Suppressor macrophage treated with lipopolysaccharide for 4 hours (primary cell): Measurements from ENCODE around the gene IGFBP3.

Experiments used
- DNase-seq: peaks from one replicate; pipeline ENCODE4 v3.0.0-alpha.2; 2020

The IGFBP3 gene

DNA sequence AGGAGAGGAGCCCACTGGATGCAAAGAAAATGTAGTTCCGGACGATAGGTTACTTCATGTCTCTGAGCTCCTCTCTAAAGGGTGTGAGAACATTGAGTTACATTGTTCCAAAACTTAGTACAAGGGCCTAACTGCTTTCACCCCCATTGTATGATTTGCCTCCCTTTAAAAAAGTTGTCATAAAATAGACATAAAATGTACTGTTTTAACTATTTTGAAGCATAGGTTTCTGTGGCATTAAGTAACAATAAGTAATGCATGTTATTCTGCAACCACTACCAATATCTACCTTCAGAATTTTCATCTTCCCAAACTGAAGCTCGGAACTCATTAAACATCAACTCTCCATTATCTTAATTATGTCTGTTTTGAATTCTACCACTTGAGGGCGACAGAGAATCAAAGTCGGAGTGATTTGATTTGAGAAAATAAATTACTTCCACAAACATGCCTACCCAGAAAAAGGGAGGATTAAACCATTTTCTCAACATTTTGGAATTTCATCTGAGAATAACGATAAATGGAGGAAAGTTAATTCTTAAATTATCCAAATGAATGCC is 30.1 kb downstream of the IGFBP3 start:
- DNase-seq = peak; percentile 46

DNA sequence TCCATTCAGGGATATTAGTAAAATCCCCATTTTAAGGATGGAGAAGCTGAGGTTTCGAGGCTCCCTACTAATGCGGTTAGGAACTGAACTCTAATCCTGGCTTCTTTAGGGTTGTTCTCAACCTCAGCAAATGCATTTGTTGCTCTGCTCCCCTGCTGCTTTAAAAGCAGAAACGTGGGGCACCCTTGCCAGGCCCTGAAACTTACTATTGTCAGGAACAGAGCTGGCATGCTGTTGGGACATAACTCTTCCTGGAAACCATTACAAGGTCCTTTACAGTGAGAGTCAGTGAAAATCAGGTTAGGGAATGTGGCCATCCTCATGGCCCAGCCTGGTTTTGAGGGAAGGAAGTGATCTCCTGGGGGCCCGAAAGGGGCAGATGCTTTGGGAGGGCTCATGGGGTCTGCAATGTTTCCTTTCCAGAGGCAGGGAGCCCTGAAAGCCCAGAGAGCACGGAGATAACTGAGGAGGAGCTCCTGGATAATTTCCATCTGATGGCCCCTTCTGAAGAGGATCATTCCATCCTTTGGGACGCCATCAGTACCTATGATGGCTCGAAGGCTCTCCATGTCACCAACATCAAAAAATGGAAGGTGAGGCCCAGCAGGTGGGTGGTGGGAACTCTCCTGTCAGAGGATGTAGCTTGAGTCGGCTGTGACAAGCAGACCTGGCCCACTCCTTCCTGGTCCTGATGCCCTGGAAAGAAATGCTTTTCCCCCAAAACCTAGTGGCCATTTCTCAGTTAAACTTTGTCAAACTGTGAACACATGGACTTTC is 30.8 kb downstream of the IGFBP3 start:
- DNase-seq = no peak

DNA sequence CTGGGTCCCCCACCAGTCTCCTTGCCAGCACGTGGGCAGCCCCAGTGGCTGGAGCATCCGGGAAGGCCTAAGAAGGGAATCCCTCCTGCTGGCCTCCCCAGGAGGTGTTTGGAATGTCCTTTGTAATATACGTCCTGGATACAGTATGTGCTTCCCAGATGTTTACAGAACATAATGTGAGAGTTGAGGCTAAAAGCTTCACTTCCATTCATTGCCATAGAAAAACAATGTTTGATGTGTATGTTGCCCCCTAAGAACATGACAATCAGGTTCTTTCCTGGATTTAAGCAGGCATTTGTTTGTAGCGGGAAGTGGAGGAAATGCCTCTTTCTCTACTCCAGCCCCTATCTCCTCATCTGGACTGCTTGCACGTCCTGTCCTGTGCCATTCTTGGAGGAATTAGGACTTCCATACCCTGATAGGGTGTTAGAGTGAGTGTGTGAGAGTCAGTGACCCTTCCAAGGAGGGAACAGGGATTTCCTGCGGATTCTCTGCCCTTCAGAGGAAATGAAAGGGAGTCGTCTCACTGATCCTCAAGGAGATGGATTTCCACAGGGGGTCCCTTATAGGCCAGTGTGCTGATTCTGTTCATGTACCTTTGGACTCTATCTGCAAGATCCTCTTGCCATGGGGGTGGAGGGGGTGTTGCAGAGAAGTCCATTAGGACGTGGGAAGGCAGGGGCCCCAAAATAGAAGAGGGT is 31.6 kb downstream of the IGFBP3 start:
- no peak for DNase-seq

DNA sequence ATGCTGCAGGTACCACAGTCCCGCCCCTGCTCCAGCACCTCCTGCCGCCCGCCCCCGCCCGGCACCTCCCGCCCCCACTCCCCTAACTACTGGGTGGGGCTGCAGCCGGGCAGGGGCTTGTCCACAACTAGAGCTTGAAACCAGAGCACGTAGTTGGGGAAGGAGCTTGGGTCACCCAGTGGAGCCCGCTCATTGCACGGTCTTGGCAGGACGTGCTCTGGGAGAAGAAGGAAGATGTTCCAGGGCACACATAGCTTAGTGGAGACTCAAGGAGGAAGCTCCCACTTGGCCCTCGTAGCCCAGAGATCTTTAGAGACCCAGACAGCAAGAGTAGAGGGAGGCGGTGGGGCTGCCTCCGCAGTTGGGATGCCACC is 32.1 kb downstream of the IGFBP3 start:
- DNase-seq = no peak

DNA sequence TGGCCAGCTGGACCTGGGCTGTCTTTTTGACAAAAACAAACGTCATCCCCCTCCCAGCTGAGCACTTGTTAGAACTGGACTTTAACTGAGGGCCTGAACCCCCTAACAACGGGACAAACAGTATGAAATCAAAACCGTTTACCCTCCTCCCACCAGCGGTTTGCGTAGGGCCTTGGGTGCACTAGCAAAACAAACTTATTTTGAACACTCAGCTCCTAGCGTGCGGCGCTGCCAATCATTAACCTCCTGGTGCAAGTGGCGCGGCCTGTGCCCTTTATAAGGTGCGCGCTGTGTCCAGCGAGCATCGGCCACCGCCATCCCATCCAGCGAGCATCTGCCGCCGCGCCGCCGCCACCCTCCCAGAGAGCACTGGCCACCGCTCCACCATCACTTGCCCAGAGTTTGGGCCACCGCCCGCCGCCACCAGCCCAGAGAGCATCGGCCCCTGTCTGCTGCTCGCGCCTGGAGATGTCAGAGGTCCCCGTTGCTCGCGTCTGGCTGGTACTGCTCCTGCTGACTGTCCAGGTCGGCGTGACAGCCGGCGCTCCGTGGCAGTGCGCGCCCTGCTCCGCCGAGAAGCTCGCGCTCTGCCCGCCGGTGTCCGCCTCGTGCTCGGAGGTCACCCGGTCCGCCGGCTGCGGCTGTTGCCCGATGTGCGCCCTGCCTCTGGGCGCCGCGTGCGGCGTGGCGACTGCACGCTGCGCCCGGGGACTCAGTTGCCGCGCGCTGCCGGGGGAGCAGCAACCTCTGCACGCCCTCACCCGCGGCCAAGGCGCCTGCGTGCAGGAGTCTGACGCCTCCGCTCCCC is 32.7 kb downstream of the IGFBP3 start, which contains the start of gene IGFBP1:
IGFBP1 (plus strand) TSS at position 304 of the 808 bp plus-strand sequence; CDS start at position 469, 165 bp downstream.
- no peak for DNase-seq

DNA sequence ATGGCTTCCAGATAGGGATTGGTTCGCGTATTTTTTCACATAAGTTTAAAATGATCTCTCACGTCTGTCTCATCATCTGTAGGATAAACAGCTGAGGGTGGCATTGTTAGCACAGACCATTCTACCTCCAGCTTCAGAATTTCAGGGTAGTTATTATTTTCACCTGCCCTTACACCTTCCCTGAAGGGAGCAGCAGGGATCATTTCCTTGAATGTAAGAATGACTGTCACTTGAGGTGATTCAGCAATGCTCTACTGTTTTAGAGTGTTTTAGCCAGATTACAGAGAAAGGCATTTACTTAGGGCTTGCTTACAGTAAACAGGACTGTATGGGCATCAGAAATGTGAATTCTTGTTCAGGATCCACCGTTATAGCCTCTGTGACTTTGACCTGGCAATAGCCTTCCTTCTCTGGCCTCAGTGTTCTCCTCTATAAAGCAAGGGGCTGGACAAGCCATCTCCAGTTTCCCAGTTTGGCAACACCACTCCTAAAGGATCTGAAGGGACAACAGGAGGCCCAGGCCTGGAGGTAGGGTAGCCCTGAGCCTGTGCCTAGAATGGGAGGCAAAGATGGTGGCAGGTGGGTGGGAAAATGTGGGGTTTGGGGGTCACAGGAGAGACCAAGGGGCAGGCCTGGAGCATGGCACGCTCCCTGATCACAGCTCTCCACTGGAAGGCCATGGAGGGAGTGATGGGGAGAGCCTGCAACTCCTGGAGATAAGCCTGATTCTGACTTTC is 34.0 kb downstream of the IGFBP3 start:
- DNase-seq = no peak

DNA sequence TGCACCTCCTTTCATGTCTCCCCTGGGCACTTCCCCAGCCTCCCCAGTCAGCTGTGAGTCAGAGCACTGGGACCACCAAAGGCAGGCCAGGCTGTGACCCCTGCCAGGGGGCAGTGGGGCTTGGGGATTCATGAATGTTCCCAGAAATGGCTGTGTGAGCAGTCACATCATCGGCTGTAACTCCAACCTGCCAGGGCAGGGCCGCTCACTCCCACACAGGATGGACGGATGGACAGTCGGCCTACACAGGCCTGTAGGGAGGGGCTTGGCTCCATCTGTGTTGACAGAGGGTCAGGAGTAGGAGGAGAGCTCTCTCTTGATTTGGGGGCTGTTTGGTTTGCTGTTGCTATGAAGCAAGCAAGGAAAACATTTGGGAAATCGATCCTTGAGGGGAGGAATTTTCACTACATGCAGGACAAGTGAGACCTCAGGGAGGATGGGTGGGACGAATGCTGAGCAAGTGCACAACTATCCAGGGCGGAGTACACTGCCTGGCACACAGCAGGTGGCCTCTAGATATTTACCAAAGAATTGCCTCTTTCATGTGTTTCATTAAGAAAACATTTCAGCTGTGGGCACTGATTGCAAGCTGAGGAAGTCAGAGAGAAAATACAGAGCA is 35.7 kb downstream of the IGFBP3 start:
- no peak for DNase-seq

DNA sequence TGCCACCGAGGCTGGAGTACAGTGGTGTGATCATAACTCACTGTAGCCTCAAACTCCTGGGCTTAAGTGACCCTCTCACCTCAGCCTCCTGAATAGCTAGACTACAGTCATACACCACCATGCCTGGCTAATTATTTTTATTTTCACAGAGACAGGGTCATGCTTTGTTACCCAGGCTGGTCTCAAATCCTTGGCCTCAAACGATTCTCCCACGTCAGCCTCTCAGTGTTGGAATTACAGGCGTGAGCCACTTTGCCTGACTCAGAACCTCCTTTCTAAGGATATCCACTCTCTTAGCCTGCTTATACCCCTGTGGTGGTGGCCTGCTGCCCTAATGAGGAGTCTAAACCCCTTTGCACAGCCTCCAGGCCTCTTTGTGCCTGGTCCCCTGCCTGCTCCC is 36.9 kb downstream of the IGFBP3 start:
- DNase-seq = no peak

DNA sequence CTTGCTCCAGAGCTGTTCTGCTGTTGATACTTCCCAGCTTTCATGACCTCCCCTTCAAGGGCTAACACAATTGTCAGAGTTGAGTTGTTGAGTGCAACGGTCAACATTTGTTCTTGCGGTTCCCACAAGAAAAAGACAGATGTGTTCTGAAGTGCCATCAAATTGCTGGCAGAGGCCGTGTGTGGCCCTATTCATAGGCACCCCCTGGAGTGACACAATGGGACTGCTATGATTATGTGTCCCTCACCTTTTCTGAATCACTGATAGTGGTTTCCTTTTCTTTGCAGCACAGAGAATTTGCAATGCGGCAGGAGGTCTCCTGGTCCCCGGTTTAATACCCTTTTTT is 38.6 kb downstream of the IGFBP3 start:
- no peak for DNase-seq

DNA sequence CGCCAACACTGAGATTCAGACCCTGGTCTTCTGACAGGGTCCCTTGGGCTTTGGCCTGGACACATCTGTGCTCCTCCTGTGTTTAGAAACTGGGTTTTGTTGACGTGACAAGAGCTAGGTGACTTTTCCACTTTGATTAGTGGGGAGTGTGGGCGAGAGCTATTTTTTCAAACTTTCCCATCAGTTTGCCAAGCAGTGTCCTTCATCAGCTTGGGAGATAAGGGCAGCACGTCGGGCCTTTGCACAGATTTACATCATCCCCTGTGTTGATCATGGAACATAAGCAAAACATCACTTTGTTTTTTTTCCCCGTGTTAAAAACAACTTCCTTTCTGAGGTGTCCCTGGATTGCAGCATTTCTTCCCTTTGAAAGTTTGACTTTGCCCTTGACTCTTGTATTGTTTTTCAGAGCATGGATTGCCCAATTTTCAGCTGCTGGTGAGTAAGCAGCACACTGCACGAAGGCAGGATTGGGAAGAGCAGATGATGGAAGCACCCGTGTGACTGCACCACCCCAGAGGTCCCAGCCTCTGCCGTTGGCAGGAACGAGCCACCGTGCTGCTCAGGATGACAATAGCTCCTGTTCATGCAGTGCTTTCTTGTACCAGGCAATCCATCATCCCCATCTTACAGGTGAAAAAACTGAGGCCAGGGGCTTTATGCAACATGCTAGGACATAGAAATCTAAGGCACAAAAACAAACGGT is 39.2 kb downstream of the IGFBP3 start:
- peak; percentile 21 for DNase-seq

DNA sequence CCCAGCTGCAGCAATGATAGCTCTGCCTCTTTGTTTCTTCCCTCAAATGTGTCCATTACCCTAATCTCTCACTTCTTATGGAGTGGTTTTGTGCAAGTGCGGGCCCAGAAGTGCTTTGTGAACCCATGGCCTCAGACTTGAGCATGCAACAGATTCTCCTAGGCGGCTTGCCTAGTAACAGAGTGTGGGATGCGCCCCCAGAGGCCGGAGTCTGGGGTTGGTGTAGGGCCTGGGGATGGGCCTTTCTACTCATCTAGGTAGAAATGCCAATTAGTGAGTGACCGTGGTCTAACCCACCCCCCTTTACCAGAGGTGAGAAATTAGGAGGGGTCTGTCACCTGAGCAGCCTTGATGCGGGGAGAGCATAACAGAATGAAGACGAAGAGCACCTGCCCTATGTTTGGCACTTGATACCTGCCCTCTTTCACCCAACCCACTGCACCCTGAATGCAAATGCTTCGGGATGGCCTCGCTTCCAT is 39.8 kb downstream of the IGFBP3 start:
- DNase-seq = no peak

DNA sequence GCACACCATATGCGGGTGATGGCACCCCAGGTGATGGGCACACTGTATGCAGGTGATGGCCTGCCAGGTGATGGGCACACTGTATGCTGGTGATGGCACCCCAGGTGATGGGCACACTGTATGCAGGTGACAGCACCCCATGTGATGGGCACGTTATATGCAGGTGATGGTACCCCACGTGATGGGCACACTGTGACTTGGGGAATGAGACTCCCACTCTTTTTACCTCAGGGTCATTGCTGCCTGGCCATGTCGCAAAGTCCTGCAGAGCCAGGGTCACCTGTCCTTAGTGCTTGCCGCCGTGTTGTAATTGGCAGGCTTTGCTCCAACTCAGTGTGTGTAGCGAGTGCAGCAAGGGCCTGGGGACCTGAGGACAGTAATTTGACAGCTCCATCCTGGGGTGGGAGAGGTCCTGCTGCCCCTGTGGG is 40.6 kb downstream of the IGFBP3 start:
- DNase-seq = no peak

DNA sequence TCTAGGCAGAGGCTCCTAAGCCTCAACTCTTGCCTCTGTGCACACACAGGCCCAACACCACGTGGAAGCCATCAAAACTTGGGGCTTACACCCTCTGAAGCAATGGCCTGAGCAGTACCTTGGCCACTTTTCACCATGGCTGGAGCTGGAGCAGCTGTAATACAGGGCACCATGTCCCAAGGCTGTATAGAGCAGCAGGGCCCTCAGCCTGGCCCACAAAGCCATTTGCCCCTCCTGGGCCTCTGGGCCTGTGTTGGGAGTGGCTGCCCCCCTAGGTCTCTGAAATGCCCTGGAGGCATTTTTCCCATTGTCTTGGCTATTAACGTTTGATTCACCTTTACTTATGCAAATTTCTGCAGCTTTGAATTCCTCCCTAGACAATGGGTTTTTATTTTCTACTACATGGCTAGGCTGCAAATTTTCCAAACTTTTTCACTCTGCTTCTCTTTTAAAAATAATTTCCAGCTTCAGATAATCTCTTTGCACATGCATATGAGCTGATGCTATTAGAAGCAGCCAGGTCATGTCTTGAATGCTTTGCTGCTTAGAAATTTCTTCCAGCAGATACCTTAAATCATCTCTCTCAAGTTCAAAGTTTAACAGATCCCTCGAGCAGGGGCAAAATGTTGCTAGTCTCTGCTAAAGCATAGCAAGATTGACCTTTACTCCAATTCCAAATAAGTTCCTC is 42.5 kb downstream of the IGFBP3 start:
- no peak for DNase-seq

DNA sequence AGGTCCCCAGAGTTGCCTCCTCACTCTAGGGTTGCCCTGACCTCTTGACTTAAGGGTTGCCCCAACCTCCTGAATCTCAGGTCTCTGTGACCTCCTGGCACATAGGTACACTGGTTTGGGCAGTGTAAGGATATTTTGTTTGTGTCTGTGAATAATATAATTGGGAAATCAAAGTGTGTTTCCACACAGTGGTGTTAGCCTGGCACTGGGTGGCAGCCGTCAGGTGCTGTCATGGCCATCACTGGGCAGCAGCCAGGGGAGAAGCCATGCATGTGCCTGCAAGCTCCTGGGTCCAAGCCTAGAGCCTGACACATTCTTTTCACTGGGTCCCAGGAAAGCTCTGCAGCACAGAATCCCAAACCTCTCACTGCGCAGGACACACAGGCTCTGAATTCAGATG is 44.6 kb downstream of the IGFBP3 start:
- no peak for DNase-seq

DNA sequence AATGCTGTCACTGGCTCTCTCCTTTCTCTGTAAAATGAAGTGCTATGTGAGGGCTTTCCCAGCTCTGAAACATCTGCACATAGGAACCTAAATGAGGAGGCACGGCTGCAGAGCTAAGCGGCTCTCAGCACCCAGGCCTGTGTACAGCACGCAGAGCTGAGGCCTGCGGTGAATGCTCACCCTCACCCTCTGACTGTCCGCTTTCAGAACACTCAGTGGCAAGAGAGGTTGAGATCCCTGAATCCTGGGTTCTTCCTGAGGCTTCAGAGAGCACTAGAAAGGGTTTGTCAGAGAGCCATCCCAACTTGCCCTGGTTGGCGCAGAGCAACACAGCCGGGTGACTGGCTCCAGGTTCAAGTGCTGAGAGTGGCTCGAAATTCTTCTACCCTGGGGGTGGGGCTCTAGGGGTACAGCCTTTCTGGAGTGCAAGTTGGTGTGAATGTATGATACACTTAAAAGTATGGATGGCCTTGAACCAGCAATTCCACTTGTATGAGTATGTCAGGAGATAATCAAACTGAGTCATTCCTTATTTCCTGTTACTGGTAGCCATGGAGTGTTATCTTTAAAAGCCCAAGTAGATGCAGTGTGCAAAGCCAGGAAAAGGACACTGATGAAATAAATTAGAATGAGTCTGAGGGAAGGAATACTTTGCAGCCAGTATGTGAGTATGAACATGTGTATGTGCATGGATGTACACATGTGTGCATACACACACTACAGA is 46.5 kb downstream of the IGFBP3 start:
- DNase-seq = no peak

DNA sequence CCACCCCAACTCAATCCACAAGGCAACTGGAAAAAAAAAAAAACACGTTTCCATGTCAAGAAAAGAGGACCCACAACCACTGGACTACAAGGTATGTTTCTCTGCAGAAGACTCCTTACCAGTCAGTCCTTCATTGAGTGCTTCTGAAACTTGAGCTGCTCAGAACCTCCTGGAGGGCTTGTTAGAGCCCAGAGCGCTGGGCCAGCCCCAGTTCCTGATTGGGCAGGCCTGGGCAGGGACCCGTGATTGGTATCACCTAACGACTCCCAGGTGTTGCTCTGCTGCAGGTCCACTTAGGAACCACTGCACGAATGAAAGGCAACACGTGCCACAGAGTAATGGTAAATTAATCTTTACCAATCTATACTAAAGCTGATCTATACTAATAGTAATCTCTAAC is 47.7 kb downstream of the IGFBP3 start:
- no peak for DNase-seq

DNA sequence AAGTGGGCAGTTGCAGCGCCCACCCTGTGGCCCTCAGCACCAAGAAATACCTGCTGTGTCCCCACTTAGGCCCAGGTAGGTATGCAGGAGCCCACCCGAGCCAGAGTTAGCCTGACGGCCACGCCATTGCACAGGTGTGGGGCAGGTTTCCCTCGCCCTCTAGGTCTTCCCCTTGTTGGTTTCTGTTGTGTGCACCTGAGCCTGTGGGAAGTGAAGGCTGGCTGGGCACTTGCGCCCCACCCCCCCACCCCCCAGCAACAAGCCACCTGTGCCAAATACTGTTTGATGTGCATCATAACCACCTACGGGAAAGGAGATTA is 48.1 kb downstream of the IGFBP3 start, which contains the start of gene CCDC201:
CCDC201 (minus strand) TSS at position 48 of the 320 bp plus-strand sequence. CDS start 75 bp downstream, outside the sequence.
- no peak for DNase-seq

DNA sequence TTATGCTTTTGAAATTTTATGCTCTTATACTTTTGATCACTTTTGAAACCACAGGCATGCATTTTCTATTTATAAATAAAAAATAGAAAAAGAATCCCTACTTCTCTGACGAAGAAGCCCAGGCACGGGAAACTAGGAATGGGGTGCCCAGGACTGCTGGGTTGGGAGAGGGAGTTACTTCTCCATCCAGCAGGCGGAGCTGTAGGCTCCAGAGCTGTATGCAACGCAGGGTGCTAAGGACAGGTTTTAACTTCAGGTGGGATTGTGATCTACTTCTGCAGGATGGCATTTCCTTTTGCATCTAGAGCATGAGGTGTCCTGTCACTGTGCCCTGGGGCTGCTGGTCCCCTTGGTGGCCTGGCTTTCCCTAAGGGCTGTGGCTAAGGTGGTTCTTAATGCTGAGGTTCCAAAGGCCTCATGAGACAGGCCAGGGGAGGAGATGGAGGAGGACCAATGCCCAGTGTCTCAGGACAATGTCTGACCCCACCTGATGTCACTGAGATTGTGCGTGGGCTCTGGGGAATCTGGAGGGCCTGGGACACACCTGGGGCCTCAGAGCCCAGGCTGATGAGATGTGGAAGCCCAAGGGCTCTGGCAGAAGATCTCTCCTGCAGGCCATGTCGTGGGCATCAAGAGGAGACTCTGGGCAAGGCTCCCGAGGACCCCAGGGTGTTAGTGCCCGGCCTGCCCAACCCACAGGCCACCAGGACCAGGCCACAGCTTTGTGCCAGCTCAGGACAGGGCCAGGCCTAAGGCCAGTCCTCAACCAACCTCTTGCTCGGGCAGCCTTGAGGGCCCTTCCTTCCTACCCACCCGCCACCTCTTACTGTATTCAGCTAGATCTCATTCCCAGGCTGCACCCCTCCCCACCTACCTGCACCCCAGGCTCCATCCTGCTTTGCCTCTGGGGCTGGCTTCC is 48.7 kb downstream of the IGFBP3 start:
- DNase-seq = no peak

DNA sequence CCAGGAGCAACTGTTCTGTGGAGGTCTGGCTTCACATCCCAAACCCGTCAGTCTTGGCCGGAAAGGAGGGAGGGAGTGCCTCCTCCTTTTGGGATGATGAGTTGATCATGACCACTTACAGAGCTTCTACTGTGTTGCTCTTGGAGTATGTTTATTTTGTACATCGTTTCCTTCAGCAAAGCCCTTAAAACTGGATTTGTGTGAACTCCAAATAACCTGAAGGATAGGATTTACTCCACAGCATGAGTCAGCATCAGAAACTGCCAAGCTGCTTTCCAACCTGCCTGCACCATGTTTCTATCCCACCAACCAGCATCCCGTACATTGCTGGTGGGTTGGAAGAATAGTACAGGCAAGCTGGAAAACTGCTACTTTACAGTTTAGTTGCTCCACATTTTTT is 51.6 kb downstream of the IGFBP3 start:
- DNase-seq = no peak
